Measurements from ENCODE around the gene PHKB.

PHKB gene

GRCh38 chr16:47577029-47577428 lies 115.9 kb downstream of the PHKB start:
- TF ChIP-seq REST (IDR thresholded peaks at IDR 0.05; ENCODE audit: insufficient read depth in 1 of 2, low read depth in 2 of 2, low read length in 2 of 2), result no peak
- no peak for TF ChIP-seq TAF1 (IDR thresholded peaks at IDR 0.05; ENCODE audit: borderline replicate concordance, insufficient read depth, low read length)
- TF ChIP-seq FOXP2 (optimal IDR thresholded peaks at IDR 0.05; ENCODE audit: borderline replicate concordance, extremely low read depth, extremely low read length, insufficient read depth), result no peak
- no peak for TF ChIP-seq POLR2AphosphoS5 (IDR thresholded peaks at IDR 0.05; ENCODE audit: low read depth, low read length)
- no peak for TF ChIP-seq SIN3A (IDR thresholded peaks at IDR 0.05; ENCODE audit: borderline replicate concordance, insufficient read depth, low read length)

- no peak for TF ChIP-seq FOXP2 (optimal IDR thresholded peaks at IDR 0.05; ENCODE audit: borderline replicate concordance, extremely low read depth, extremely low read length, insufficient read depth)
- no peak for TF ChIP-seq SIN3A (IDR thresholded peaks at IDR 0.05; ENCODE audit: borderline replicate concordance, insufficient read depth, low read length)
- TF ChIP-seq REST (IDR thresholded peaks at IDR 0.05; ENCODE audit: insufficient read depth in 1 of 2, low read depth in 2 of 2, low read length in 2 of 2), result no peak
- TF ChIP-seq POLR2AphosphoS5 (IDR thresholded peaks at IDR 0.05; ENCODE audit: low read depth, low read length), result no peak
- TF ChIP-seq TAF1 (IDR thresholded peaks at IDR 0.05; ENCODE audit: borderline replicate concordance, insufficient read depth, low read length), result no peak
Observed at GRCh38 chr16:47578033-47578432, 116.9 kb downstream of the PHKB start.

GRCh38 chr16:47578573-47578972 lies 117.4 kb downstream of the PHKB start:
- TF ChIP-seq SIN3A (IDR thresholded peaks at IDR 0.05; ENCODE audit: borderline replicate concordance, insufficient read depth, low read length) (no peak), POLR2AphosphoS5 (IDR thresholded peaks at IDR 0.05; ENCODE audit: low read depth, low read length) (no peak), FOXP2 (optimal IDR thresholded peaks at IDR 0.05; ENCODE audit: borderline replicate concordance, extremely low read depth, extremely low read length, insufficient read depth) (no peak), TAF1 (IDR thresholded peaks at IDR 0.05; ENCODE audit: borderline replicate concordance, insufficient read depth, low read length) (no peak), REST (IDR thresholded peaks at IDR 0.05; ENCODE audit: insufficient read depth in 1 of 2, low read depth in 2 of 2, low read length in 2 of 2) (no peak)

- TF ChIP-seq REST (IDR thresholded peaks at IDR 0.05; ENCODE audit: insufficient read depth in 1 of 2, low read depth in 2 of 2, low read length in 2 of 2) (no peak), TAF1 (IDR thresholded peaks at IDR 0.05; ENCODE audit: borderline replicate concordance, insufficient read depth, low read length) (no peak), POLR2AphosphoS5 (IDR thresholded peaks at IDR 0.05; ENCODE audit: low read depth, low read length) (no peak), SIN3A (IDR thresholded peaks at IDR 0.05; ENCODE audit: borderline replicate concordance, insufficient read depth, low read length) (no peak), FOXP2 (optimal IDR thresholded peaks at IDR 0.05; ENCODE audit: borderline replicate concordance, extremely low read depth, extremely low read length, insufficient read depth) (no peak)
Observed at GRCh38 chr16:47581114-47581513, 120.0 kb downstream of the PHKB start.

Measured in PFSK-1 (cell line).